ENCODE measurements around the gene CEP63.

DNA sequence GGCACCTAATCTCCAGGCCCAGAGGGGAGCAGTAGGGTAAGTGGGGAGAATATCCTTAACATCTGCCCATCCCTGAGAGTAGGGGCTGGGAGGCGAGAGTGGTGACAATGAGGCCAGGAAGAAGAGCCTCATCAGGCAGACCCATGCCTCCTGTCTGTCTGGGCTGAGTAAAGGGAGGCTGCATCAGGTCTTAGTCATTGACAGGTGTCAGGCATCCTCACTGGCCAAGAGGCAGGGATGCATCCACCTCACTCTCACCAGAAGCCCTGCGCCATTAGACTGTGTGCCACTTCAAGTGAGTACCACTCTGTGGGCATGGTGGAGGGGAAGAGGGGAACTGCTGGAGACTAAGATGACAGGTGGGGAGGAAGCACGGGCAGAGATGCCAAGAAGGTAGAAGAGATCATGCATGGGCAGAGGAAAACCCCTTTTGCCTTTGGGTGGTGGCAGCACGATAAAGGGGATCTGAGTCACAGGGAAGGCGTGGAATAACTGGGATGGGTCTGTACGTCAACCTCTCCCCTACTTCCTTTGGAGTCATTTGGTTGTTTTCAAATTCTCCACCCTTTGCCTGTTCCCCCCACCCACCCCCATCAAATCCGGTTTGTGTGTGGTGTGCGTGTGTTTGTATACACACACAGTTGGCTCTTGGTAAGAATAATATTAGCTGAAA, 14.2 kb upstream of the CEP63 start:
- TF ChIP-seq, protein P1, sequence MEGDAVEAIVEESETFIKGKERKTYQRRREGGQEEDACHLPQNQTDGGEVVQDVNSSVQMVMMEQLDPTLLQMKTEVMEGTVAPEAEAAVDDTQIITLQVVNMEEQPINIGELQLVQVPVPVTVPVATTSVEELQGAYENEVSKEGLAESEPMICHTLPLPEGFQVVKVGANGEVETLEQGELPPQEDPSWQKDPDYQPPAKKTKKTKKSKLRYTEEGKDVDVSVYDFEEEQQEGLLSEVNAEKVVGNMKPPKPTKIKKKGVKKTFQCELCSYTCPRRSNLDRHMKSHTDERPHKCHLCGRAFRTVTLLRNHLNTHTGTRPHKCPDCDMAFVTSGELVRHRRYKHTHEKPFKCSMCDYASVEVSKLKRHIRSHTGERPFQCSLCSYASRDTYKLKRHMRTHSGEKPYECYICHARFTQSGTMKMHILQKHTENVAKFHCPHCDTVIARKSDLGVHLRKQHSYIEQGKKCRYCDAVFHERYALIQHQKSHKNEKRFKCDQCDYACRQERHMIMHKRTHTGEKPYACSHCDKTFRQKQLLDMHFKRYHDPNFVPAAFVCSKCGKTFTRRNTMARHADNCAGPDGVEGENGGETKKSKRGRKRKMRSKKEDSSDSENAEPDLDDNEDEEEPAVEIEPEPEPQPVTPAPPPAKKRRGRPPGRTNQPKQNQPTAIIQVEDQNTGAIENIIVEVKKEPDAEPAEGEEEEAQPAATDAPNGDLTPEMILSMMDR (IDR thresholded peaks at IDR 0.05 in 4 of 5, conservative IDR thresholded peaks at IDR 0.05 in 1 of 5) = no peak
- no peak for TF ChIP-seq POLR2A (IDR thresholded peaks at IDR 0.05)
